IMR-90 (cell line): ENCODE data around the gene EXOC2.

ENCODE experiments used
- CEBPB ChIP-seq: IDR thresholded peaks from 2 replicates; pipeline ENCODE4 v1.6.1; 2012; ENCODE audit warnings: low read depth, low read length, improper control_type of control experiment
- CHD1 ChIP-seq: IDR thresholded peaks from 2 replicates; pipeline ENCODE4 v1.6.1; 2012; ENCODE audit warnings: low read depth, low read length, improper control_type of control experiment
- ELK1 ChIP-seq: fragments of 150-350 bp; IDR thresholded peaks from 2 replicates; pipeline ENCODE4 v1.6.1; 2016; ENCODE audit warnings: low read depth, mild to moderate bottlenecking, low read length, moderate library complexity, borderline replicate concordance
- MAFK ChIP-seq: IDR thresholded peaks from 2 replicates; pipeline ENCODE4 v1.6.1; 2012; ENCODE audit warnings: low read depth, low read length, improper control_type of control experiment
- MAZ ChIP-seq: IDR thresholded peaks from 2 replicates; pipeline ENCODE4 v1.6.1; 2012; ENCODE audit warnings: low read depth, mild to moderate bottlenecking, low read length, improper control_type of control experiment, moderate library complexity, borderline replicate concordance
- MXI1 ChIP-seq: IDR thresholded peaks from 2 replicates; pipeline ENCODE4 v1.6.1; 2012; ENCODE audit warnings: low read depth, mild to moderate bottlenecking, low read length, moderate library complexity, borderline replicate concordance
- POLR2A ChIP-seq: IDR thresholded peaks from 2 replicates; pipeline ENCODE4 v1.6.1; 2012; ENCODE audit warnings: mild to moderate bottlenecking, low read depth, low read length
- RAD21 ChIP-seq: IDR thresholded peaks from 2 replicates; pipeline ENCODE4 v1.6.1; 2012; ENCODE audit warnings: low read length, improper control_type of control experiment
- RFX5 ChIP-seq: IDR thresholded peaks from 2 replicates; pipeline ENCODE4 v1.8.0; 2012; ENCODE audit warnings: low read depth, mild to moderate bottlenecking, low read length, moderate library complexity
- SMC3 ChIP-seq: fragments of 150-350 bp; IDR thresholded peaks from 2 replicates; pipeline ENCODE4 v1.6.1; 2016; ENCODE audit warnings: low read depth, mild to moderate bottlenecking, antibody characterized with exemption, low read length, moderate library complexity
- TF ChIP-seq, protein P1 (sequence below): conservative IDR thresholded peaks from 2 replicates; pipeline ENCODE4 v1.5.1; 2012; ENCODE audit warnings: mild to moderate bottlenecking, low read depth, low read length, improper control_type of control experiment
- TF ChIP-seq, protein P2 (sequence below): fragments of 150-350 bp; IDR thresholded peaks from 2 replicates; pipeline ENCODE4 v1.6.1; 2017; ENCODE audit warnings: mild to moderate bottlenecking, antibody characterized with exemption, low read length, low read depth

DNA sequence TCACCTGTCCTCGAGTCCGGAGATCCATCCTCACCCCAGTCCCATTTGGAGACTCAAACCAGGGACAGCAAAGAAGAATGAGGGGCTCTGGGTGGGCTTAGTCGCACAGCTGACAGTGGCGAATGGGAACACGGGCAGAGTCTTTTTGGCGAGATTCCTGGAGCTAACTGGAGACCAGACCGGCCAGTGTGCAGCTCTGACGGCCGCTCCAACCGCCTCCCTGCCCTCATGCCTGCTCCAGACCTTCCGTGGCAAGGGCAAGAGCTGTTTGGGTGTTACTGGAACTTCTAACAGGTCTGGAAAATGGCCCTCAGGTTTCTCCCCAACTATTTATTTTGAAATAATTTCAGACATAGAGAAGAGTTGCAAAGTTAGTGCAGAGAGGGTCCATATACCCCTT is 225.8 kb downstream of the EXOC2 start:
- TF ChIP-seq POLR2A = no peak
- TF ChIP-seq, protein P1, sequence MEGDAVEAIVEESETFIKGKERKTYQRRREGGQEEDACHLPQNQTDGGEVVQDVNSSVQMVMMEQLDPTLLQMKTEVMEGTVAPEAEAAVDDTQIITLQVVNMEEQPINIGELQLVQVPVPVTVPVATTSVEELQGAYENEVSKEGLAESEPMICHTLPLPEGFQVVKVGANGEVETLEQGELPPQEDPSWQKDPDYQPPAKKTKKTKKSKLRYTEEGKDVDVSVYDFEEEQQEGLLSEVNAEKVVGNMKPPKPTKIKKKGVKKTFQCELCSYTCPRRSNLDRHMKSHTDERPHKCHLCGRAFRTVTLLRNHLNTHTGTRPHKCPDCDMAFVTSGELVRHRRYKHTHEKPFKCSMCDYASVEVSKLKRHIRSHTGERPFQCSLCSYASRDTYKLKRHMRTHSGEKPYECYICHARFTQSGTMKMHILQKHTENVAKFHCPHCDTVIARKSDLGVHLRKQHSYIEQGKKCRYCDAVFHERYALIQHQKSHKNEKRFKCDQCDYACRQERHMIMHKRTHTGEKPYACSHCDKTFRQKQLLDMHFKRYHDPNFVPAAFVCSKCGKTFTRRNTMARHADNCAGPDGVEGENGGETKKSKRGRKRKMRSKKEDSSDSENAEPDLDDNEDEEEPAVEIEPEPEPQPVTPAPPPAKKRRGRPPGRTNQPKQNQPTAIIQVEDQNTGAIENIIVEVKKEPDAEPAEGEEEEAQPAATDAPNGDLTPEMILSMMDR = no peak
- TF ChIP-seq ELK1 = no peak
- no peak for TF ChIP-seq RFX5
- no peak for TF ChIP-seq RAD21
- no peak for TF ChIP-seq MAZ
- TF ChIP-seq MAFK = no peak
- TF ChIP-seq MXI1 = no peak
- TF ChIP-seq SMC3 = no peak
- TF ChIP-seq, protein P2, sequence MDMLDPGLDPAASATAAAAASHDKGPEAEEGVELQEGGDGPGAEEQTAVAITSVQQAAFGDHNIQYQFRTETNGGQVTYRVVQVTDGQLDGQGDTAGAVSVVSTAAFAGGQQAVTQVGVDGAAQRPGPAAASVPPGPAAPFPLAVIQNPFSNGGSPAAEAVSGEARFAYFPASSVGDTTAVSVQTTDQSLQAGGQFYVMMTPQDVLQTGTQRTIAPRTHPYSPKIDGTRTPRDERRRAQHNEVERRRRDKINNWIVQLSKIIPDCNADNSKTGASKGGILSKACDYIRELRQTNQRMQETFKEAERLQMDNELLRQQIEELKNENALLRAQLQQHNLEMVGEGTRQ = no peak
- no peak for TF ChIP-seq CHD1
- no peak for TF ChIP-seq CEBPB
